ENCODE measurements around the gene SLC37A1. TPM values are rescaled to one million over a fixed set of nuclear protein-coding genes. Genes with fewer than 3 reads are reported as not detected.
"Not testable (repeated sequence)": the region's sequence is repeated elsewhere in the genome, so short reads cannot be mapped to it uniquely, and the experiment has no call there.

The SLC37A1 gene
- total RNA-seq, 1 donor from 2014 or later: 21.6 TPM

DNA sequence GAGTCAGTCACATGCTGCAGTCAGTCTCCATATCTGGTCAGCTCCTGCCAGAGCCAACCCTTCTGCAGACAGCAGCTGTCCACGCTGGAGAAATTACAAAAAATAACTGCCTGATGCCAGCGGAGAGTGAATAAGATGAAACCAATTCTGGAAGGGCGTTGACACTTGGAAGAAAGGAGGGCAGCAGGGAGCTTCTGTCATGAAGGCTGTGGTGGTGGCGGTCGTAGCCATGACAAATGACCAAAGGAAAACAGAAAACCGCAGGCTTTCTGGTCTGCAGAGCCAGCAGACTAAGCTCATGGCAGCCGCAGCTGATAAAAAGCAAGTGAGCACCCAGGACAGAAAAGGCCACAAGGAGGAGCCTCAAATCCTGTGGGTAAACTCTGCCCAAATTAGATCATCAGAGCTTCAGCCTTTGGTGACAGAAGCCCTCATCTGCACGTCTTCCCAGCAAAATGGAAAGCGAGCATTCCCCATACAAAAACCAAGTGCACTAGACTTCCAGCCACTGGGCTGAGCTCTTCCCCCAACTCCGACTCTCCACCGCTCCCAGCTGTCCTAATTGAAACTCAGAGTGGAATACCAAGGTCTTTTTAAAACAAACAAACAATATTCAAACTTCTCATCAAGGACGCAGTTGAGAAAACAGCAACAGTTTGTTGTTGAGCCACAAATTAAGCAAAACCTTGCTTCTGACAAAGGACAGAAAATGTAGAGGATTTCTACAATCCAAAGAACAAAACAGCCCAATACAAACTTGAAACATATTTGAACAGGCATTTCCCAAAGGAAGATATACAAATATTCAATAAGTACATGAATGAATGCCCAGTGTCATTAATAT, 46.3 kb upstream of the SLC37A1 start:
- DNase-seq: no peak
- Histone ChIP-seq H3K36me3 (no peaks in the 10 kb centered on the region), H3K9me3 (no peaks in the 10 kb centered on the region), H3K27ac (no peak overlapping the region), H3K4me1 (peaks cover 14% of the 10 kb centered on the region), H3K4me3 (no peak overlapping the region), H3K27me3 (no peaks in the 10 kb centered on the region)
- intact Hi-C loops (cut with DNase I): no loop called here
- ATAC-seq: peak; percentile 40
- TF ChIP-seq, protein P1, sequence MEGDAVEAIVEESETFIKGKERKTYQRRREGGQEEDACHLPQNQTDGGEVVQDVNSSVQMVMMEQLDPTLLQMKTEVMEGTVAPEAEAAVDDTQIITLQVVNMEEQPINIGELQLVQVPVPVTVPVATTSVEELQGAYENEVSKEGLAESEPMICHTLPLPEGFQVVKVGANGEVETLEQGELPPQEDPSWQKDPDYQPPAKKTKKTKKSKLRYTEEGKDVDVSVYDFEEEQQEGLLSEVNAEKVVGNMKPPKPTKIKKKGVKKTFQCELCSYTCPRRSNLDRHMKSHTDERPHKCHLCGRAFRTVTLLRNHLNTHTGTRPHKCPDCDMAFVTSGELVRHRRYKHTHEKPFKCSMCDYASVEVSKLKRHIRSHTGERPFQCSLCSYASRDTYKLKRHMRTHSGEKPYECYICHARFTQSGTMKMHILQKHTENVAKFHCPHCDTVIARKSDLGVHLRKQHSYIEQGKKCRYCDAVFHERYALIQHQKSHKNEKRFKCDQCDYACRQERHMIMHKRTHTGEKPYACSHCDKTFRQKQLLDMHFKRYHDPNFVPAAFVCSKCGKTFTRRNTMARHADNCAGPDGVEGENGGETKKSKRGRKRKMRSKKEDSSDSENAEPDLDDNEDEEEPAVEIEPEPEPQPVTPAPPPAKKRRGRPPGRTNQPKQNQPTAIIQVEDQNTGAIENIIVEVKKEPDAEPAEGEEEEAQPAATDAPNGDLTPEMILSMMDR (IDR thresholded peaks at IDR 0.05): peak; percentile 23

DNA sequence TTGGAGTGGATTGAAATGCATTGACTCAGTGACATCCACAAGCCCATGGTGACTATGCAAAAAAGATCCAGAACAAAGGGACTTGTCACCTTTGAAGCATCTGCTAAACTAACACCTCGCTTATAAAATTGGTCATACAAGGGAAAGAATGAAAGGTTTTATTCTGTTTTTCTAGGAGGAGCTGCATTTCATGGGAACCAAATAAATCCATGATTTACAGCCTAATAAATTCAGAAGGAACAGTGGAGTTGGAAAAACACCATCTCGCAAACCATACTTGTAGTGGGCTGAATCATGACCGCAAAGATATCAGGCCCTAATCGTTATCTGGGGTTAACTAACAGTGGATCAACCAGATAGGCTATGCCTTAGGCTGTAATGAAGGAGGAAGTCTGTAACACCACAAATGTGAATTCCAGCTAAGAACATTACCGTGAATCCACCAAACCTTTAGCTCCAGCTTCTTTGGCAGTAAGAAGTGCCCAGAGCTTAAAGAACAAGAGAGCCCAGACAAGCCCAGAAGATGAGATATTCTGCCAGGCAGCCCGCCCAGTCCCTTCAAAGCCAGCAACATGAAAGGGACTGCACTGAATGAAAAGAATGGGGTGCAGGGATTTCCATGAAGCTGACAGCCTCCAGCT, 45.0 kb upstream of the SLC37A1 start:
- Histone ChIP-seq H3K4me3 (no peak overlapping the region), H3K27me3 (no peaks in the 10 kb centered on the region), H3K9me3 (no peaks in the 10 kb centered on the region), H3K36me3 (no peaks in the 10 kb centered on the region), H3K27ac (no peak overlapping the region), H3K4me1 (peaks cover 14% of the 10 kb centered on the region)
- TF ChIP-seq, protein P1 (IDR thresholded peaks at IDR 0.05): no peak
- no peak for DNase-seq
- no peak for ATAC-seq
- intact Hi-C loops (cut with DNase I): no loop called here

DNA sequence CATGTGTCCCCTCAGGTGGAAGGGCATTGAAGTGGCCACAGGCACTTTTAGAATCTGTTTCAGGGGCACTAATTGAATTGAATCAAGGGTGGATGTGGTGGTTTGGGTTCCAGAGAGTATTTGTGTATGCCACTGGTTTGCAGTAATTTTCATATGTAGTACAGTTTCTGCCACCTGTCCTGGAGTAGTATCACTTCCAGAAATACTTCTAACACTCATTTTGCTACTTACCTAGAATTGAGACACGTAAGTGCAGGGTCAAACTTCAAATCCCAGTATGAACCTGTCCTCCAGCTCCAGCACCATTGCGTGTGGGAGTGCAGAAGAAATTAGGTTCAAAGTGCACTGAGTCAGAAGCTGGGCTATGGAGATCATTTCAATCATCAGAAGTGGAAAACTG, 44.4 kb upstream of the SLC37A1 start:
- no peak overlapping the region for H3K4me3 ChIP-seq
- no peaks in the 10 kb centered on the region for H3K9me3 ChIP-seq
- TF ChIP-seq, protein P1 (IDR thresholded peaks at IDR 0.05): no peak
- no peaks in the 10 kb centered on the region for H3K36me3 ChIP-seq
- no peak for DNase-seq
- H3K4me1 ChIP-seq: peaks cover 19% of the 10 kb centered on the region
- intact Hi-C loops (cut with DNase I): no loop called here
- no peak for ATAC-seq
- no peaks in the 10 kb centered on the region for H3K27me3 ChIP-seq
- H3K27ac ChIP-seq: no peak overlapping the region

DNA sequence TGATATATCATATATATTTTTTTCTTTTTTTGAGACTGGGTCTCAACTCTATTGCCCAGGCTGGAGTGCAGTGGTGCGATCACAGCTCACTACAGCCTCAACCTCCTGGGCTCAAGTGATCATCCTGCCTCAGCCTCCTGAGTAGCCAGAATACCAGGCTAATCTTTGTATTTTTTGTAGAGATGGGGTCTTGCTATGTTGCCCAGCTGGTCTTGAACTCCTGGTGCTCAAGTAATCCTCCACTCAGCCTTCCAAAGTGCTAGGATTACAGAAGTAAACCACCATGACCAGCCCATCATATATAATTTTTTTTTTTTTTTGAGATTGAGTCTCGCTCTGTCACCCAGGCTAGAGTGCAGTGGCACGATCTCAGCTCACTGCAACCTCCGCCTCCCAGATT, 43.9 kb upstream of the SLC37A1 start:
- intact Hi-C loops (cut with DNase I): not testable (repeated sequence)

DNA sequence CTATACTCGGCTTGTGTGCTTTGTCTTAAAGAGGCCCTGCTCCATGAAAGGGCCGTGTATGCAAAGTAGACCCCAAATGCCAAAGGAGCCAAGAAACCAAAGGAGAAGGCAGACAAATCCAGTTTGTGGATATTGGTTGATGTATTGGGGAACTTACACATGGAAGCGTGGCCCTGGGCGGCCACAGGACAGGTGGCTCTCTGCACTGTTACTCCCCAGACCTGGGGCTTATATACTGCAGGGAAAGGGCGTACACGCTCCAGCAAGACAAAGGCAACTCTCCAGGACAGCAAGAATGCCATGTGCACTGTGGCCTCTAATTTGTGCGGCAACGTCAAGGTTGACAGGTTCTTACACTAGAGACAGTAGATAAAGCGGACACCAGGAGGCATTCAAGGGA, 42.4 kb upstream of the SLC37A1 start:
- TF ChIP-seq, protein P1 (IDR thresholded peaks at IDR 0.05): no peak
- no peaks in the 10 kb centered on the region for H3K9me3 ChIP-seq
- H3K36me3 ChIP-seq: no peaks in the 10 kb centered on the region
- peaks cover 8% of the 10 kb centered on the region for H3K4me1 ChIP-seq
- ATAC-seq (no peak), DNase-seq (no peak)
- H3K4me3 ChIP-seq: no peak overlapping the region
- H3K27me3 ChIP-seq: no peaks in the 10 kb centered on the region
- intact Hi-C loops (cut with DNase I): no loop called here
- no peak overlapping the region for H3K27ac ChIP-seq

More for the DNA sequence above, 43.9 kb upstream of the SLC37A1 start:
- DNase-seq, H3K4me3 ChIP-seq, H3K9me3 ChIP-seq, H3K36me3 ChIP-seq, H3K27ac ChIP-seq, ATAC-seq, H3K27me3 ChIP-seq: not testable (repeated sequence)
- H3K4me1 ChIP-seq: peaks cover 19% of the 10 kb centered on the region

DNA sequence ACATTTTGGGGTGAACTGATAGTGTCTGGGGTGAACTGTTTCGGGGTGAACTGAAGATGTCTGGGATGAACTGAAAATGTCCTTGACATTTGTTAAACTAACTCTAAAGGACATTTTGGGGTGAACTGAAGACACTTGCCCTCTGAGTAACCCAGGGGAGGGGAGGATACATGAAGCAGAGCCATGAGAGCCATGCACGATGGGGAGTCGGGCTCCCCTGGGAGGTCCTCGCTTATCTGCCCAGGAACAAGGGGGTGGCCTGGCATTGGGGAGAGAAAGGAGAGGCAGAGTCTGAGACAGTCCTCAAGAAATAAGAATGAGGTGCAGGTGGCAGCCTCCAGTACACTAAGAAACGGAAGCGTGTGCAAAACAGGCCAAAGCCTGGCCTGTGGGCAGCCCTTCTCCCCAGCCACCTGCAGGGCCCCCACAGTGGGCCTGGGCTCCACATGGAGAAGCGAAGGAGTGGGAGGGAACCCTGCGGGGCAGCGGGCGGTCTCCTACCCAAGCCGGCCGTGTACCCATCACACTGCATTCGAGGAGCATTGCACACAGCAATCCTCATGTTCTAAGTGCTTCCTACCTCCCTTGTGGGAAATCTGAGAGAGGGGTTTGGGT, 41.8 kb upstream of the SLC37A1 start:
- no peaks in the 10 kb centered on the region for H3K9me3 ChIP-seq
- H3K27me3 ChIP-seq: no peaks in the 10 kb centered on the region
- intact Hi-C loops (cut with DNase I): no loop called here
- ATAC-seq: no peak
- H3K4me1 ChIP-seq: peaks cover 5% of the 10 kb centered on the region
- no peak overlapping the region for H3K4me3 ChIP-seq
- no peaks in the 10 kb centered on the region for H3K36me3 ChIP-seq
- DNase-seq: no peak
- TF ChIP-seq, protein P1 (IDR thresholded peaks at IDR 0.05): no peak
- no peak overlapping the region for H3K27ac ChIP-seq

All from upper lobe of right lung (tissue), 1 donor.